Measurements from ENCODE around the gene TRIM31.
A peak's percentile ranks its signal among the peaks of the same experiment; 100 is the strongest.

TRIM31 gene

DNA sequence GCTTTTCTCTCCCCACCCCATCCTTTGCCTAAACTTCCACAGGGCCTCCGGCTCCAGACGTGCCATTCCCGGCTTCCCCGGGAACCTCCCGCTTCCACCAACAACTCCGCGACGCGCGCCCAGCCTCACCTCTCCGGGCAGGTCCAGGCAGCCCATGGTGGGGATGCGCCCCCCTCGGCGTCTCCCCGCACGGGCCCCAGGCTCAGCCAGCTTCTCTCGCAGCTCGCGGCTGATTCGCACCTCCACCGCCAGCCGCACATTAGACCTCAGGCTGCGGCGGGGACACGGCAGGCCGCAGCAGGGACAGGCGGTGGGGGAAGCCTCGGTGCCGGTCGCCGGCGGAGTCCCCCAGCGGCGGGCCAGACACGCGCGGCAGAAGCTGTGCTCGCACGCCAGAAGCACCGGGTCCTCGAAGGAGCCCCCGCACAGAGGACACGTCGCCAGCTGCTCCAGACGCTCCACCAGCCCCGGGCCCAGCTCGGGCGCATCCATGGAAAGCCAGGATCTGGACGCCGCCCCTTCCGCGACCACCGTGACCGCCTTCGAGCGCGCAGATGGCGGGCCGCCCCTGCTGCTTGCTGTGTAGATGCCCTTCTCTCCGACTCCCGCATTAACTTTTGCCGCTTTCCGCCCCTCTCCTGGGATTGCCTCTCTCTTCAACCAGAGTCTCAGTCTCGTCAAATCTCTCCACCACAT is 37.6 kb downstream of the TRIM31 start, which contains the start of gene RNF39:
TSS of gene RNF39 (minus strand) at position 676 of the 696 bp plus-strand sequence. CDS start at position 492, 184 bp downstream.
- DNase-seq: peak in 1 of 5 experiments; percentile 31

DNA sequence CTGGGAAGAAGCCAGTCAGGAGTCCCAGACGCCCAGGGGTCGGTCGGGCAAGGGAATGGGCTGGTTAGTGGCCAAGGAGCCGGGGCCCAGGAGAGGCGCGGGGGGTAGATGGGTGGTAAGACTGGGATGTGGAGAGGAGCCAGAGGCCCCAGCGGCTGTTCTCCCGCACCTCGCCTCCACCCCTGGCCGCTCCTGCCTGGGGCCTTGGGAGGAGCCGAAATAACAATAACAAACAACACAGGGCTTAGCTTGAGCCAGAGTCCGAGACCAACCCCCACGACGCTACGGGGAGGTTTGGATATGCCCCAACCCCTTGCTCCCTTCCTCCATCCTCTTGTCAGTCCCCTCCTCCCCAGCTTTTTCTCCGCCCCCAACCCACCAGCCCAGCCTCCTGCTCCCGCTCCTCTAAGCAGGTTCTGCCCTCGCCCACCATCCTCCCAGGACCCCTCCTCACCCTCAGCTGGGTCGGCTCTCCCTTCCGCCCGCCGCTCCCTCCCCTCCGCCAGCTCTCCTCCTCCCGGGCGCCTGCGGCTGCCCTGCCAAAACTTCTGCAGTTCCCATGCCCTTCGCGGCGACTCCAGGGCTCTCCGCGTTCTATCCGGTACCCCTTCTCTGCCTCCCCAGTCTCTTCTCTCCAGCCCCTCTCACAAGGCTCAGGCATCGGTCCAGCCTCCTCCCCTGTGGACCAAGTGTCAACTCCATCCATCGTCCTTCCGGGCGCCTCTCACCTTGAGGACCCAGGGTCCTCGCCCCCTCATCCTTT is 38.4 kb downstream of the TRIM31 start:
- DNase-seq: no peak

DNA sequence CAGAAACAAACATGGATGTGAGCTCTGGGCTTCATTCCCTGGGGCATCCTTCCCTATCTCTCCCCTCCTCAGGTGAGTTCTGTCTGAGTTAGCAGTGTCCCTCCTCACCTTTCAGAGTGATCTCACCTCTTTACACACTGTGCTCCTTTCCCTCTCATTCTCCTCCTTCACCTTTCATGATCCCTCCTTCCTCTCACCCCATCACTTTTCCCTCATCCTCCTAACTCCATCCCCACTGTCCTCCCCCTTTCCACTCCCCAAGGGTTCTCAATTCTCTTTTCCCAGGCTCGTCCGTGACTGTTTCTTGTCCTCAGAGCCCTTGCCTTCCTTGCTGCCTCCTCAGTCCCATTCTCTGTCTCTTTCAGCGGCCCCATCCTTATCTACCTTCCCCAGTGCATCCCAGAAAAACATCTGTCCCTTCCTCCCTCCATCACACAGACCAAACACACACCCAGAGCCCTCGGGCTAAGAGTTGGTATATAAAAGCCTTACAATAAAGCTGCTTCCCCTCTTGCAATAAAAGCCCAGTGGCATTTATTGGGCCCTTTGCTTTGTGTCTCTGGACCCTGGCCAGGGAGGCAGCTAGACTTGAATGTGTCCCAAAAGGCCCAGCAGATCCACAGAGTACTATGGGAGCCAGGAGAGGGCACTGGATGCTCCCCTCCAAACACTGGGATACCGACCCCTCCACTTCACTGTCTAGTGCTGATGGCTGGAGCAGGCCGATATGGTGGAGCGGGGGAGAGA is 39.2 kb downstream of the TRIM31 start:
- DNase-seq: no peak

DNA sequence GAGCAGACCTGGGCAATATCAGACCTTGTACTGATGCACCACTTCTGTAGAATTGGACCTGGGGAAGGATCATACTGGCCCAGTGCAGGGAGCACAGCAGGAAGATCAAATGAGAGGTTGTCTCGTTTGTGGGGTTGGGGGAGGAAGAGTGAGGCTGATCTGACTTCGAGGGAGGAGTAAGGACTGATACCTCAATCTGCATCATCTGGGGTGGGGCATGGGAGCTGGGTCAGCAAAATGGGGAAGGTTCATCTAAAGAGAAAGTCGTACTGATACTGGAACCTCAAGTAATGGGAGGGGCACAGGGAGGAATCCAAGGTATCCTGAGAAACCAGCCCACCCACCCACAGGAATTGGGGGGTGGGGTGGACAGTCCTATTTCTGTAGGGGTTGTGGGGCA is 41.0 kb downstream of the TRIM31 start:
- DNase-seq: no peak

DNA sequence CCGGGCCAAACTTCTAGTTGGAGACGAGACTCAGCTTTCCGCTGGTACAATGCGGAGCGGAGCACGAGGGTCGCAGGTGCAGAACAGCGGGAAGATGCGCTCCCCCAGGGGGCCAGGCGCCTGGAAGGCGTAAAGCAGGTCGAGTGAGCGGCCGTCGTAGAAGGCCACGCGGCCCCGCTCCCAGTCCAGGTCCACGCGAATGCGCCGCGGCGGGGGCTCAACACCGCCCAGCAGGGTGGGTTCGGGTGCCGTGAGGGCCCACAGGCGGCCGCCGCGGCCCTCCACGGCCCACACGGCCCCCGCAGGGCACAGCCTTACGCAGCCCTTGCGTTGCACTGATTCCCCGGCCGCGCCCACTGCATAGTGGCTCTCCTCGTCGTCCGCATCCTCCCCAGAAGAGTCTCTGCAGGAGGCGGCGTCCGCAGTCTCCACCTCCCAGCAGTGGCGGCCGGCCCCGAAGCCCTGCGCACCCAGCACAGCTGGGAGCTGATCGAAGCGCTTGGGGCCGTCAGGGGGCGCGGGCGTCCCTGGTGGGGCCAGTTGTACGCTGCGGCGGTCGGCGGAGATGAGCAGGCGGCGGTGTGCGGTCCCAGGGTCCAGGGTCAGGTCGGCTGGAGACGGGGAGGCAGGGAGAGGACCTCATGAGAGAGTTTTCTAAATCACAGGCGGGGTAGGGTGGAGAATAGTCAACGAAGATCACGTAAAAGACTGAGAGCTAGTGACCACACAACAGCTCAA is 41.6 kb downstream of the TRIM31 start:
- DNase-seq: no peak

DNA sequence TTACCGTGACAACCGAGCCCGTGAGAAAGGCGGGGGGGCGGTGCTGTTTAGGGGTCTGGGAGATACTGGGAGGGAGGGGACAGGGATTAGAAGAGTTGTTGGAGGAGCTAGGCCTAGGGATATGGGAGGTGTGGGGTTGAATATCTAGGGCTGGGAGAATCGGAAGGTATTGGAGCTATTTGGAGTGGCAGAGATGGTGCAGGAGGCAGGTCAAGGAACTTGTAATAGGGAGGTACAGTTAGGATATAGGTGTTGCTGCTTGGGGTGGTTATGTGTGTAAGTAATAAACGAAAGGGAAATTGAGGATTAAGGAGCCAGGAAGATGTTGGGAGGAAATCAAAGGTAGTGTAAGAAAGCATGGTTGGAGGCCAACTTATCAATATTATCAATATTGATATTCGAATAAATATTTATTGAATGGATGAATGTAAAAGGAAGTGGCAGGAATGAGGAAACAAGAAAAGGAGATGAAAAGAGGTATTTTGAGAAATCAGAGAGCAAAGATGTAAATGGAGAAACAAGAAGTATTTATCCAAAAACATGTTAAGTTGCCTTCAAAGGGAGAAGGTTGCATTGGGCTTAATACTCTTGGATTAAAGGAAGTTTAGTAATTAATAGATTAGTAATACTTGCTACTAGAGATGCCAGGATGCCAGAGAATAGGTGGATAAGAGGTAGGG is 45.3 kb downstream of the TRIM31 start:
- no peak for DNase-seq

DNA sequence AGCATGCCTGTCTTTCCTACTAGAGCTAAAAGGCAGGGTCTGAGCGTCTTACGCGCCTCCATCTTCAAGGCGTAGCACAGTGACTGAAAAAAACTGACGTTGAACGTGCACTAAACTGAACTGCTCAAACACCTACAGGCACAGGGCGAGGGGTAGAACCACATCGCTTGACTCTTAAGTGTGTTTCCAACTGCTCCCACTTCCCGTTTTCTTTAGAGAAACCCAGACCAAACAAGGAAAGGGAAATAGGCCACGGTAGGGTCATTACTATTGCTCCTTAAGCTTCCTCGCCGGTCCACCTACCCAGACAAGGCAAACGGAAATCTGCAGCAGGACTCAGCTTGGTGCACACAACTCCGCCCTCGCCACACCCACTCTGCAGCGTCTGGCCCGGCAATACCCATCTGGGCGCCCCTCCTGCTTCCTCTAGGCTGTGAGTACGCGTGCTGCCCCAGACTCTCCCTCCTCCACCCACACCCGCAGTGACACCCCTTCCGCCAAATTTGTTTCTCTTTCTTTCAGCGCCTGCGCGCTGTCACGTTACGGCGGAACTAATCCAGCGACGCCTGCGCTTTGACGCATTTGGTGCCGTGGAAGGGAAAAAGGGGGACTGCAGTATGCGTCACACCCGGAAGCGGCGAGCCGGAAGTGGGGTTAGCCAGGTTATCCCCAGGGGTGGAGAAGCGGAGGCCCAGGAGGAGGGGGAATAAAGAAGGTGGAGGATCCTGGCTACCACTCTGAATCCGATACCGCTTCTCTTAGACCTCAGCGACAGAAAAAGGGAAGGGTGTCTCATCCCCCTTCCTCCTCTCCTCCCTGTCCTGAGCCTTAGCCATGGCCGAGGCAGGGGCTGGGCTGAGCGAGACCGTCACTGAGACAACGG is 46.1 kb downstream of the TRIM31 start, which contains the start of gene PPP1R11:
TSS of gene PPP1R11 (plus strand) at position 622 of the 883 bp plus-strand sequence. CDS start at position 835, 213 bp downstream.
- peak; percentile 92 to 100 (median 98) for DNase-seq

DNA sequence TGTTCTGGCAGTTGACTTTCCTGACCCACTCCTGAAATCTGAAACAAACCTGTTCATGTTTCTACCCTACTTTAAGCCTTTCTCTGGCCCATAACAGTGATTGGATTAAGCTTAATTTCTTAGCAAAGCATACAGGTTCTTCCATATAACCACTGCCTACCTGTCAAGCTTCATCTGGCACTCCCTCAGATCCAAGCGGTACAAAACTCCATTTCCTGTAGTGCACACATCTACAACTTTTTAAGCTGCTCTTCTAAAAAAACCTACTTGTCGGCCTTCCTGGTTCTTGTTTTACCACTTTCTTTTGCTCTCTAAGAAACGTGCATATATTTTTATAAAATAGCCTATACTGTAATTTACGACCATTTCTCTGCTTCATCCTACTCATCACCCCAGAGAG is 46.8 kb downstream of the TRIM31 start:
- DNase-seq: peak in 1 of 5 experiments; percentile 41

DNA sequence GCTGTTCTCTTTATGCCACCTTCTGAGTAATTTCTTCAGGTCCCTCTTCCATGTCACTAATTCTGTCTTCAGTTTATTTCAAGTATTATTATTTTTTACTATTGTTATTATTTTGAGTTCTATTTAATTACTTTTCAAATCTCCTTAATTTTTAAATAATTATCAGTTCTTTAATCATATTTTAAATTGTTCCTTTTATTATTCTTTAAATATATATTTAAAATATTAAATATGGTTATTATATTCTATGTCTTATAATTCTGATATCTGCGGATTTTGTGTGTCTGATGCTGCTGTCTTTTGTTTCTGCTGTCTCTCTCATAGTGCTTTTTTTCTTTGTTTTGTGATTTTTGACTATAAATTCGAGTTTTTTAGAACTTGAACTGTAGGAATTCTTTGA is 49.6 kb downstream of the TRIM31 start:
- no peak for DNase-seq

DNA sequence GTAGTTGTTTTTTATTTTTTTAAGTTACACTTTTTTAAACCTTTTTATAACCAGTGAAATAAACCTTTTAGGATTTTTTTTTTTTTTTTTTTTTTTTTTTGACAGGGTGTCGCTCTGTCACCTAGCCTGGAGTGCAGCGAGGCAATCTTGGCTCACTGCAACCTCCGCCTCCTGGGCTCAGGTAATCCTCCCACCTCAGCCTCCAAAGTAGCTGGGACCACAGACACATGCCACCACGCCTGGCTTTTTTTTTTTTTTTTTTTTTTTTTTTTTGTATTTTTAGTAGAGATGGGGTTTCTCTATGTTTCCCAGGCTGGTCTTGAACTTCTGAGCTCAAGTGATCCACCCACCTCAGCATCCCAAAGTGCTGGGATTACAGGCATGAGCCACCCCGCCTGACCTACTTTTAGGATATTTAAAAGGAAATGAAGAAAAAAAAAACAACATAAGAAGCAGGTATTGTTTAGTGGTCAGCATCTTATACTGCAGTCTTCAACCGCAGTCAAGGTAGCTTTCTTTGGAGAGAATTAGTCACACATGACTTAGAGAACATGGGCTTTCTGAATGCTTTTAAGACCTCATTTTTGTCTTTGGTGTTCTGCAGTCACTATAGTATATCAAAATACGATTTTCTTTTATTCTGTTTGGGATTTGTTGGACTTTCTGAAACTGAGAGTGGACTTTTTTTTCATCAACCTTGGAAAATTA is 50.3 kb downstream of the TRIM31 start:
- DNase-seq: peak in 1 of 5 experiments; percentile 66

DNA sequence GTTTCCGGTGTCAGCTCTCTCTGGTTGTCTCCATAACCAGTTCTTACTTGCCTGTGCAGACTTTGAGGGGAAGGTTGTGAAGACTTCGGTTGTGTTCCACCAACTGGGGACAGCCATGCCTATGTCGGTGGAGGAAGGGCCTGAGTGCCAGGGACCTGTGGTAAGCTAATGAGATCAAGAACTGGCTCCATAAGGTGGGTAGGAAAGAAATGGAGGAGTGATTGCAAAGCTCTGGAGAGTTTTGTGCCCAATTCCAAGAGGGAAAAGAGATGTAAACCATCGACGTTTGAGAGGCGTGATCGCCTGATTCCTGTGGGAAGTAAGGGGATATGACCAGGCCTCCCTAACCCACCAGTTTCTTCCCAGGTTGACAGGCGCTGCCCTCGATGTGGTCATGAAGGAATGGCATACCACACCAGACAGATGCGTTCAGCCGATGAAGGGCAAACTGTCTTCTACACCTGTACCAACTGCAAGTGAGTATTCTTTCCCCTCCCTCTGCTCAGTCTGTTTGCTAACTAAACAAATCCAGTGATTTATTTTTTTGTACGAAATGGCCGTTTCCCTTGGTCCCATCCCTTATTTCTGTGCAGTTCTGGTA is 50.9 kb downstream of the TRIM31 start:
- DNase-seq: peak in 1 of 5 experiments; percentile 86

DNA sequence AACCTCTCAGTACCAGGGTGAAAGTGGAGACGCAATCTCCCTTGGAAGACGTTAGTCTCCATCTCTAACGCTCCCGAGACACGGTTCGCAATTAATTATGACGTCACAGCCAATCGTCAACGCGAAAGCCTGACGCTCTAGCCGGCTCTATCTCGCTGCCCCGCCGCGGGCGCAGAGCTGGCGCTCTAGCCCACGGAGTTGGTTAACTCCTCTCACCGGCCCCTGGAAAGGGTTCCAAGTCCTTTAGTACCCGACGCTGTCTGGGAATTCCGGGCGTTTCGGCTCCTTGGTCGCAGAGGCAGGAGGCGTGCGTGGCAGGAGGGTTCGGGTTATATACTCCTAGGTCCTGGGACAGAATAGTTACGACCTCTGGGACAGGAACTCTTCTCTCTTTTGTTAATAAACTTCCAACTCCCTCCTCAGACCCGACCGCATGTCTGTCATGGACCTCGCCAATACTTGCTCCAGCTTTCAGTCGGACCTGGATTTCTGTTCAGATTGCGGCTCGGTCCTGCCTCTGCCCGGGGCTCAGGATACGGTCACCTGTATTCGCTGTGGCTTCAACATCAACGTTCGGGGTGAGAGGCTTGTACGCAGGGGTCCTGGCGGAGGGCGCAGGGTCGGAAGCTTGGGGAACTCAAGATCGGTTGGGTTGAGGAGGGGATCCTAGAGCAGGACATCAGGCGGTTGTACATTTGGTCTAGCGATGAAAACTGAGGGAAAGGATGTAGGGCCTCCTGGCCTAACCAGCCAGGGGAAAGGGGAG is 51.6 kb downstream of the TRIM31 start, which contains the start of gene POLR1H:
TSS of gene POLR1H (plus strand) at position 174 of the 766 bp plus-strand sequence. CDS start at position 434, 260 bp downstream.
- DNase-seq: peak; percentile 56 to 95 (median 78)

DNA sequence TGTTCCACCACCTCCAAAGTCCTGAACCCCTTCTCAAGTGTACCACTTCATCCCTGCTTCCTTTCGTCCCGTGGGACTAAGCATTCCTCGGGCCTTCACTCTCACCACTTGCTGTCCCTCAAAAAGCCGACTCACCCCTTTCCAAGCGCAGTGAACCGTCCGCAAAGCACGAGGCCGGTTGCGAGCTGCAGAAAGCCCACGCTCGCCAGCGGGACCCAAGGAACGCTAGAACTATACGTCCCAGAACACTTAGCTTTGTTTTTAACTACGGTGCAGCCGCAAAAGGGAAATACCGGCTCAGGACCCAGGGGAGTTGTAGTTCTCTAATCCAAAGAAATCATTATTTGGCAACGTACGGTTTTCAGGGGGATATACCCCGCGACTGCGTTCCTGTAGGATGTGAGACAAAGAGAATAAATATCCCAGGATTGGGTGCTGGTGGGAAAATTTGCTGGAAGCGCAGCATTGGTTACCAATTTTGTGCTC is 52.2 kb downstream of the TRIM31 start:
- DNase-seq: peak in 1 of 5 experiments; percentile 30

DNA sequence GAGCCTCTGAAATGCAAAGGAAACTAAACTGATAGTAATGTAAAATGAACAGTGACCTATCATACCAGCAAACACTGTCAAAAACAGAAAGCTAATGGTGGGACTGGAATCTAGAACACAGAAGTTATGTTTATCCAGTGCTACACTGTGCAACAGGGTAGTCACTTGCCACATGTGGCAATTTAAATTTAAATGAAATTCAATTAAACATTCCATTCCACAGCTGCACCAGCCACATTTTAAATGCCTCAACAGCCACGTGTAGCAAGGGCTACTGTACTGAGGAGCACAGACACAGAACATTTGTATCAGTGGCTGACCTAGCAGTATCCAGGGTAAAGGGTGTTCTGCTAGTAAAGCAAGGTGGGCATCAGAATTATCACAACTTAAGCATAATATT is 57.4 kb downstream of the TRIM31 start:
- DNase-seq: no peak

DNA sequence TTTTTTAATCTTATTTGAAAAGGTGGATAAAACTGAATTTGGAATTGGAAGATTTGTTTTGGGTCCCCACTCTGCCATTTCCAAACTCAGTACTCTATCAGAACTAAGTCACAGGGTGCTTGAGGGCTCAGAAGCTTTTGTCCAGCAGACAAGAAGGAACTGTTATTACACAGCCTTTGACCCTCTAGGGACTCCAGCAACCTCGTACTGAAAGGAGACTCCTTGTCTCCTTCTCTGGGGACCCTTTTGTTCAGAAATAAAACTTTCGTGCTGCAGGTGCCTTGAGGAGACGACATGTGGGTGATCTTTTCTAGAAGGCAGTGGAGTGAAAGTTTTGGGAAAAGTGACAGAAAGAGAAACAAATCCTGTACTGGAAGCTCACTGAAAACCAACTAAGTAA is 59.2 kb downstream of the TRIM31 start:
- DNase-seq: no peak
